Upper lobe of right lung (tissue), 1 donor: ENCODE measurements around the gene KRTAP12-1. TPM values are rescaled to one million over a fixed set of nuclear protein-coding genes. Genes with fewer than 3 reads are reported as not detected.
"Not testable (repeated sequence)": the region's sequence is repeated elsewhere in the genome, so short reads cannot be mapped to it uniquely, and the experiment has no call there.

Experiments used
- ATAC-seq: fragments of 200-7000 bp; cut with Tn5 transposase; one replicate; pipeline ENCODE4 v1.9.1; 2020; ENCODE audit warnings: mild to moderate bottlenecking, moderate library complexity
- DNase-seq: peaks from one replicate; pipeline ENCODE4 v3.0.0-alpha.2; 2020
- H3K27ac ChIP-seq: fragments of 200-600 bp; one replicate; pipeline ENCODE4 v1.8.0; 2022
- H3K27me3 ChIP-seq: fragments of 200-600 bp; one replicate; pipeline ENCODE4 v1.8.0; 2022; ENCODE audit warnings: mild to moderate bottlenecking
- H3K36me3 ChIP-seq: fragments of 200-600 bp; one replicate; pipeline ENCODE4 v1.8.0; 2022
- H3K4me1 ChIP-seq: fragments of 200-600 bp; one replicate; pipeline ENCODE4 v1.8.0; 2022
- H3K4me3 ChIP-seq: fragments of 200-600 bp; one replicate; pipeline ENCODE4 v1.8.0; 2022; ENCODE audit warnings: mild to moderate bottlenecking
- H3K9me3 ChIP-seq: fragments of 200-600 bp; one replicate; pipeline ENCODE4 v1.8.0; 2022
- intact Hi-C: fragments of 100-400 bp; cut with DNase I; formaldehyde crosslinking; loops from one replicate; pipeline ENCODE4 v1.11.0; 2022
- total RNA-seq: library from RNA; stranded (reverse); fragmentation: NEBNext Ultra II Directional; extraction: Animal tissue kit (Norgen Biotek cat#: 25700); gene quantifications from one replicate; pipeline ENCODE4 v1.2.1, GENCODE V29; 2021
- TF ChIP-seq, protein P1 (sequence below): fragments of 200-600 bp; IDR thresholded peaks from one replicate; pipeline ENCODE4 v1.8.0; 2022; ENCODE audit warnings: antibody characterized with exemption
- donor health status: DM: no; HTN: yes; CAD: no; lungs with severe emphysema.

KRTAP12-1 gene
- total RNA-seq, 1 donor from 2014 or later: not detected

DNA sequence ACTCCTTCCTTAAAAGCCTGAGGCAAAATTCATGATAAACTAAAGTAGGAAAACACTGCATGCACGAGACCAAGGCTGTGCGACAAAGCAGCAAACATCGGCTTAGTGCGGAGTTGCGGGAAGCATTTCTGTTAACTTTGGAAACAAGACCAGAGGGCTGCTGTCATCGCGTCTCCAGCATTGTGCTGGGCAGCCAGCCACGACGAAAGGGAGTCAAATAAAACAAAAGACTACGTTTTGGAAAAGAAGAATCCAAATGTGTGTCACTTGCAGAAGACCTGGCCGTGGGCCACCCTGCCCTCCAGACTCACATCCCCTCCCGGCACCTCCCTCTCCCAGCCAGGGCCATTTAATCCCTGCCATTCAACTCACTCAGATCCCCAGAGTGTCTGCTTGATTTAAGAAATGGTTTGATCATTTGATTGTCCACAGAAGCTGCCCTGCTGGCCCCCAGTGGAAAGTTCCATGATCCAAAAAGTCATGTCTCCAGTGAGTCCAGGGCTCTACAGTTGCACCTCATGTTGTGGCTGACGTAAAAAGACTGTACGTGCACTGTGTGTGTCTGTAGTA lies 38.1 kb downstream of the KRTAP12-1 start:
- TF ChIP-seq, protein P1, sequence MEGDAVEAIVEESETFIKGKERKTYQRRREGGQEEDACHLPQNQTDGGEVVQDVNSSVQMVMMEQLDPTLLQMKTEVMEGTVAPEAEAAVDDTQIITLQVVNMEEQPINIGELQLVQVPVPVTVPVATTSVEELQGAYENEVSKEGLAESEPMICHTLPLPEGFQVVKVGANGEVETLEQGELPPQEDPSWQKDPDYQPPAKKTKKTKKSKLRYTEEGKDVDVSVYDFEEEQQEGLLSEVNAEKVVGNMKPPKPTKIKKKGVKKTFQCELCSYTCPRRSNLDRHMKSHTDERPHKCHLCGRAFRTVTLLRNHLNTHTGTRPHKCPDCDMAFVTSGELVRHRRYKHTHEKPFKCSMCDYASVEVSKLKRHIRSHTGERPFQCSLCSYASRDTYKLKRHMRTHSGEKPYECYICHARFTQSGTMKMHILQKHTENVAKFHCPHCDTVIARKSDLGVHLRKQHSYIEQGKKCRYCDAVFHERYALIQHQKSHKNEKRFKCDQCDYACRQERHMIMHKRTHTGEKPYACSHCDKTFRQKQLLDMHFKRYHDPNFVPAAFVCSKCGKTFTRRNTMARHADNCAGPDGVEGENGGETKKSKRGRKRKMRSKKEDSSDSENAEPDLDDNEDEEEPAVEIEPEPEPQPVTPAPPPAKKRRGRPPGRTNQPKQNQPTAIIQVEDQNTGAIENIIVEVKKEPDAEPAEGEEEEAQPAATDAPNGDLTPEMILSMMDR: no peak
- Histone ChIP-seq H3K9me3 (peaks cover 9% of the 10 kb centered on the region), H3K4me3 (no peak overlapping the region), H3K4me1 (no peaks in the 10 kb centered on the region), H3K27me3 (no peaks in the 10 kb centered on the region), H3K36me3 (no peaks in the 10 kb centered on the region), H3K27ac (no peak overlapping the region)
- DNase-seq: no peak
- no peak for ATAC-seq
- intact Hi-C loops: loop anchor here (5.0 kb wide), 1 partner anchor 217 kb away; no protein-coding TSS in a partner anchor

DNA sequence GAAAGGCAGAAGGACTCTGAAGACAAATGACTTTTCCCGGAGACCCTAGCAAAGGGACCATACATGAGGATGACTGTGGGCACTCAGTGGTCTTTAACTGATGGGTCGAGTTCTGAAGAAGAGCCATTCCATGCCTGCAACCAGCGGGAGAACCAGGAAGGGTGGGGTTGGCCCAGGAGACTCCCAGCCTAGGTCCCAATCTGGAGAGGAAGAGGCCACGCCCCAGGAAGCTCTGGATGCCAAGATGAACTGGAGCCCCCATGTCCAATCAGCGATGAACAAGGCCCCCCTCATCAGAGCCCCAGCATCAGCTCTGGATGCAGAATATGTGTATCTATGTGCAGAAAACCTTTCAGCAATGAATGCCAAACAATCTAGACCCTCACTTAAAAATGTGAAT lies 41.2 kb downstream of the KRTAP12-1 start:
- no peak for DNase-seq
- H3K9me3 ChIP-seq: peaks cover 9% of the 10 kb centered on the region
- no peak overlapping the region for H3K4me3 ChIP-seq
- no peaks in the 10 kb centered on the region for H3K36me3 ChIP-seq
- intact Hi-C loops: loop anchor here (5.0 kb wide), 1 partner anchor 213 kb away; no protein-coding TSS in a partner anchor
- H3K27me3 ChIP-seq: no peaks in the 10 kb centered on the region
- TF ChIP-seq, protein P1: no peak
- no peak overlapping the region for H3K27ac ChIP-seq
- no peaks in the 10 kb centered on the region for H3K4me1 ChIP-seq
- no peak for ATAC-seq

- Histone ChIP-seq H3K27me3 (no peaks in the 10 kb centered on the region), H3K27ac (no peak overlapping the region), H3K9me3 (no peaks in the 10 kb centered on the region), H3K36me3 (no peaks in the 10 kb centered on the region), H3K4me1 (no peaks in the 10 kb centered on the region), H3K4me3 (no peak overlapping the region)
- intact Hi-C loops: no loop called here
- DNase-seq: no peak
- TF ChIP-seq, protein P1: no peak
- no peak for ATAC-seq
Measured at GRCh38 chr21:44639331-44639655, 42.7 kb downstream of the KRTAP12-1 start.

DNA sequence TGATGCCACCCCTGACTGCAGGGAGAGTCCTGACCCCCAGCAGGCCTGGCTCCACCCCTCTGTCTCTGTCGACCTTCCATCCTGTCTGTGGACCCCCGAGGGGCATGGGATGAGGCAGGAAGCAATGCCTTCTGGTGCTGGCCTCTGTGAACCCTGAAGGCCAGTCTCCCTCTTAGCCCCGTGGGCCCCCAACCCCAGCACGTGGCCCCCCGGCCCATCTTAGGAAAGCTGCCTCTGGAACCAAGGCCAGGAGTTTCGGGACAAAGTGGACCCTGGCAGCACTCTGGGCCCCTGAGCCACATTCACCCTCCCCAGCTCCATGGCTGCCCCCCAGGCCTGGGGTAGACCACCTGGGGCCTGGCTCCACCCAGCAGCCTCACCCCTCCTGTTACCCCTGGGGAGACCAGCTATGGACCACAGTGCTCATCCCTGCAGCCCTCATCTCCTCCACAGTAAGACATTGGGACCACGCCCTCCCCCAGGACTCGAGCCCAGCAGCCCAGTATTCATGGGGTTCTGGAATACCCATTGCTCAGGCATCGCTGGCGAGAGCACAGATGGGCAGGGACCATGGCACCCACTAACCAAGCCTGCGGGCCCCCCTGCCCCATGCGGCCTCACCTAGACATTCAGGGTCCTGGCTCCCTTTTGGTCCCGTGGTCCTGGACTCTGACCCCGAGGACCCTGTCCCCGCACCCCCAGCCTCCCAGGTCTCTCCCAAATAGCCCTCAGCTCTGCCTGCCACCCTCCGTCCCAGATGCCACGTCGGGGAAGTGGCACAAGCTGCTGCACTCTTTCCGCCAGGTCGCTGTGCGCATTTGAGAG lies 43.2 kb downstream of the KRTAP12-1 start:
- H3K9me3 ChIP-seq, H3K4me1 ChIP-seq, intact Hi-C loops: not testable (repeated sequence)

DNA sequence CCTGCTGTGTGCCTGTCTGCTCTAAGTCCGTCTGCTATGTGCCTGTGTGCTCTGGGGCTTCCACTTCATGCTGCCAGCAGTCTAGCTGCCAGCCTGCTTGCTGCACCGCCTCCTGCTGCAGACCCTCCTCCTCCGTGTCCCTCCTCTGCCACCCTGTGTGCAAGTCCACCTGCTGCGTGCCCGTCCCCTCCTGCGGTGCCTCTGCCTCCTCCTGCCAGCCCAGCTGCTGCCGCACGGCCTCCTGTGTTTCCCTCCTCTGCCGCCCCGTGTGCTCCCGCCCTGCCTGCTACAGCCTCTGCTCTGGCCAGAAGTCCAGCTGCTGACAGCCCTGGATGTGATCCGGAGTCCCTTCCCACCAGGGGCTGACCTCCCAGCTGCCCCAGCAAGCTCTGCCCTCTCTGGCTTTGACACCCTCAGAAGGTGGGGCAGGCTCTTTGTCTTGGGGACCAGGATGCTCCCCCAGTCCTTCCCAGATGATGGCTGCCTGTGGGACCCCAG lies 44.1 kb downstream of the KRTAP12-1 start:
- peak; percentile 8 for ATAC-seq
- H3K4me1 ChIP-seq, H3K27me3 ChIP-seq, H3K27ac ChIP-seq, H3K4me3 ChIP-seq, DNase-seq, H3K36me3 ChIP-seq, intact Hi-C loops, H3K9me3 ChIP-seq: not testable (repeated sequence)

More for the DNA sequence above, 43.2 kb downstream of the KRTAP12-1 start:
- not testable (repeated sequence) for H3K27ac ChIP-seq, H3K4me3 ChIP-seq, DNase-seq, H3K36me3 ChIP-seq, H3K27me3 ChIP-seq
- peak; percentile 19 for ATAC-seq

DNA sequence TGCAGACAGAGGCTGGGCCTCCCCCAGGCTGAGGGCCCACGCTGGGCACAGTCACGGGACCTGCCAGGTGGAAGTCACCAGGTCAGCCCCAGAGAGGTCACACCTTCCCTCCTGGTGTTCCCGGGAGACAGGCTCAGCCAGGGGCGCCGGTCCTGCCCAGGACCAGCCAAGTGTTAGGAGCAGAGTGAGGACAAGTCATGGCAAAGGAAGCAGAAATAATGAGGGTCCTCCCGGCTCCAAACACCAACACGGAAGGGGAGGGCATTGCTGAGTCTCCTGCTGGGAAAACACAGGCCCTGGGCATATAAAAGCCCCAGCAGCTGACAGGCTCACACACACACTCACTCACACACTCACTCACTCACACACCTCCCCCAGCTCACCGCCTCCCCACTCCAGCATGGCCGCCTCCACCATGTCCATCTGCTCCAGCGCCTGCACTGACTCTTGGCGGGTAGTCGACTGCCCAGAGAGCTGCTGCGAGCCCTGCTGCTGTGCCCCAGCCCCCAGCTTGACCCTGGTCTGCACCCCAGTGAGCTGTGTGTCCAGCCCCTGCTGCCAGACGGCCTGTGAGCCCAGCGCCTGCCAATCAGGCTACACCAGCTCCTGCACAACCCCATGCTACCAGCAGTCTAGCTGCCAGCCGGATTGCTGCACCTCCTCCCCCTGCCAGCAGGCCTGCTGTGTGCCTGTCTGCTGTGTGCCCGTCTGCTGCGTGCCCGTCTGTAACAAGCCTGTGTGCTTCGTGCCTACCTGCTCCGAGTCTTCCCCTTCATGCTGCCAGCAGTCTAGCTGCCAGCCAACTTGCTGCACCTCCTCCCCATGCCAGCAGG lies 44.7 kb downstream of the KRTAP12-1 start, which contains the start of gene KRTAP10-10:
KRTAP10-10 (plus strand) TSS at position 339 of the 833 bp plus-strand sequence; CDS start at position 401, 62 bp downstream.
- H3K4me1 ChIP-seq: no peaks in the 10 kb centered on the region
- no peak within 1 kb of the TSS for H3K27ac ChIP-seq
- TF ChIP-seq, protein P1: no peak
- ATAC-seq: peak; percentile 21
- no peaks in the 10 kb centered on the region for H3K9me3 ChIP-seq
- no peaks in the 10 kb centered on the region for H3K27me3 ChIP-seq
- DNase-seq: no peak
- H3K4me3 ChIP-seq: no peak within 1 kb of the TSS
- H3K36me3 ChIP-seq: no peaks in the 10 kb centered on the region
- intact Hi-C loops: no loop called here
